Measurements from ENCODE around the gene NISCH. TPM values are rescaled to one million over a fixed set of nuclear protein-coding genes. Genes with fewer than 3 reads are reported as not detected.

NISCH gene
- total and polyA plus RNA-seq, 2 experiments from 2014 or later, result 18.4 to 76.4 TPM

- TF ChIP-seq, protein P1, sequence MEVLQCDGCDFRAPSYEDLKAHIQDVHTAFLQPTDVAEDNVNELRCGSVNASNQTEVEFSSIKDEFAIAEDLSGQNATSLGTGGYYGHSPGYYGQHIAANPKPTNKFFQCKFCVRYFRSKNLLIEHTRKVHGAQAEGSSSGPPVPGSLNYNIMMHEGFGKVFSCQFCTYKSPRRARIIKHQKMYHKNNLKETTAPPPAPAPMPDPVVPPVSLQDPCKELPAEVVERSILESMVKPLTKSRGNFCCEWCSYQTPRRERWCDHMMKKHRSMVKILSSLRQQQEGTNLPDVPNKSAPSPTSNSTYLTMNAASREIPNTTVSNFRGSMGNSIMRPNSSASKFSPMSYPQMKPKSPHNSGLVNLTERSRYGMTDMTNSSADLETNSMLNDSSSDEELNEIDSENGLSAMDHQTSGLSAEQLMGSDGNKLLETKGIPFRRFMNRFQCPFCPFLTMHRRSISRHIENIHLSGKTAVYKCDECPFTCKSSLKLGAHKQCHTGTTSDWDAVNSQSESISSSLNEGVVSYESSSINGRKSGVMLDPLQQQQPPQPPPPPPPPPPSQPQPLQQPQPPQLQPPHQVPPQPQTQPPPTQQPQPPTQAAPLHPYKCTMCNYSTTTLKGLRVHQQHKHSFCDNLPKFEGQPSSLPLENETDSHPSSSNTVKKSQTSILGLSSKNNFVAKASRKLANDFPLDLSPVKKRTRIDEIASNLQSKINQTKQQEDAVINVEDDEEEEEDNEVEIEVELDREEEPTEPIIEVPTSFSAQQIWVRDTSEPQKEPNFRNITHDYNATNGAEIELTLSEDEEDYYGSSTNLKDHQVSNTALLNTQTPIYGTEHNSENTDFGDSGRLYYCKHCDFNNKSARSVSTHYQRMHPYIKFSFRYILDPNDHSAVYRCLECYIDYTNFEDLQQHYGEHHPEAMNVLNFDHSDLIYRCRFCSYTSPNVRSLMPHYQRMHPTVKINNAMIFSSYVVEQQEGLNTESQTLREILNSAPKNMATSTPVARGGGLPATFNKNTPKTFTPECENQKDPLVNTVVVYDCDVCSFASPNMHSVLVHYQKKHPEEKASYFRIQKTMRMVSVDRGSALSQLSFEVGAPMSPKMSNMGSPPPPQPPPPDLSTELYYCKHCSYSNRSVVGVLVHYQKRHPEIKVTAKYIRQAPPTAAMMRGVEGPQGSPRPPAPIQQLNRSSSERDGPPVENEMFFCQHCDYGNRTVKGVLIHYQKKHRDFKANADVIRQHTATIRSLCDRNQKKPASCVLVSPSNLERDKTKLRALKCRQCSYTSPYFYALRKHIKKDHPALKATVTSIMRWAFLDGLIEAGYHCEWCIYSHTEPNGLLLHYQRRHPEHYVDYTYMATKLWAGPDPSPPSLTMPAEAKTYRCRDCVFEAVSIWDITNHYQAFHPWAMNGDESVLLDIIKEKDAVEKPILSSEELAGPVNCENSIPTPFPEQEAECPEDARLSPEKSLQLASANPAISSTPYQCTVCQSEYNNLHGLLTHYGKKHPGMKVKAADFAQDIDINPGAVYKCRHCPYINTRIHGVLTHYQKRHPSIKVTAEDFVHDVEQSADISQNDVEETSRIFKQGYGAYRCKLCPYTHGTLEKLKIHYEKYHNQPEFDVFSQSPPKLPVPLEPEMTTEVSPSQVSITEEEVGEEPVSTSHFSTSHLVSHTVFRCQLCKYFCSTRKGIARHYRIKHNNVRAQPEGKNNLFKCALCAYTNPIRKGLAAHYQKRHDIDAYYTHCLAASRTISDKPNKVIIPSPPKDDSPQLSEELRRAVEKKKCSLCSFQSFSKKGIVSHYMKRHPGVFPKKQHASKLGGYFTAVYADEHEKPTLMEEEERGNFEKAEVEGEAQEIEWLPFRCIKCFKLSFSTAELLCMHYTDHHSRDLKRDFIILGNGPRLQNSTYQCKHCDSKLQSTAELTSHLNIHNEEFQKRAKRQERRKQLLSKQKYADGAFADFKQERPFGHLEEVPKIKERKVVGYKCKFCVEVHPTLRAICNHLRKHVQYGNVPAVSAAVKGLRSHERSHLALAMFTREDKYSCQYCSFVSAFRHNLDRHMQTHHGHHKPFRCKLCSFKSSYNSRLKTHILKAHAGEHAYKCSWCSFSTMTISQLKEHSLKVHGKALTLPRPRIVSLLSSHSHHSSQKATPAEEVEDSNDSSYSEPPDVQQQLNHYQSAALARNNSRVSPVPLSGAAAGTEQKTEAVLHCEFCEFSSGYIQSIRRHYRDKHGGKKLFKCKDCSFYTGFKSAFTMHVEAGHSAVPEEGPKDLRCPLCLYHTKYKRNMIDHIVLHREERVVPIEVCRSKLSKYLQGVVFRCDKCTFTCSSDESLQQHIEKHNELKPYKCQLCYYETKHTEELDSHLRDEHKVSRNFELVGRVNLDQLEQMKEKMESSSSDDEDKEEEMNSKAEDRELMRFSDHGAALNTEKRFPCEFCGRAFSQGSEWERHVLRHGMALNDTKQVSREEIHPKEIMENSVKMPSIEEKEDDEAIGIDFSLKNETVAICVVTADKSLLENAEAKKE (CRISPR knock-in tag; IDR thresholded peaks at IDR 0.05), result peak; percentile 90
Observed at GRCh38 chr3:52444860-52445793, 10.3 kb upstream of the NISCH start, which contains the start of gene SEMA3G (continued).

- Mint-ChIP-seq H3K36me3 (ENCODE audit: low read depth) (no peaks in the 10 kb centered on the region; the same call in 2 of the 3 replicates), H3K4me1 (peaks cover 17% of the 10 kb centered on the region; the same call in 2 of the 3 replicates), H3K9me3 (no peaks in the 10 kb centered on the region; the same call in 2 of the 3 replicates), H3K27ac (no peak overlapping the region), H3K4me3 (no peak overlapping the region), H3K27me3 (ENCODE audit: insufficient read depth, low read depth, poor library complexity) (peaks cover 14% of the 10 kb centered on the region)
- Histone ChIP-seq H3K4me1 (ENCODE audit: insufficient read depth) (peaks cover 5% of the 10 kb centered on the region), H2AFZ (no peak overlapping the region), H3F3A (replicated peaks; ENCODE audit: low read depth) (no peaks in the 10 kb centered on the region), H3K79me2 (replicated peaks; ENCODE audit: insufficient read depth) (no peaks in the 10 kb centered on the region), H3K27ac (ENCODE audit: low read depth) (no peak overlapping the region), H3K9me2 (ENCODE audit: insufficient read depth) (peaks cover 8% of the 10 kb centered on the region; the same call in 1 of the 2 replicates), H3K36me3 (ENCODE audit: insufficient read depth) (no peaks in the 10 kb centered on the region), H4K20me1 (replicated peaks; ENCODE audit: insufficient read depth) (no peaks in the 10 kb centered on the region), H3K27me3 (ENCODE audit: insufficient read depth) (no peaks in the 10 kb centered on the region), H3K4me3 (no peak overlapping the region), H3K4me2 (no peak overlapping the region)
- DNase-seq (ENCODE audit: low spot score) (no peak), ATAC-seq (no peak)
- no peak for TF ChIP-seq EZH2phosphoT487 (IDR thresholded peaks at IDR 0.05; ENCODE audit: unreplicated experiment)
- TF ChIP-seq ZNF331 (CRISPR knock-in tag; IDR thresholded peaks at IDR 0.05; ENCODE audit: low read depth), result no peak
- no peak for TF ChIP-seq CTCF (conservative IDR thresholded peaks at IDR 0.05; ENCODE audit: low read depth in 2 of 2)
- no peak for TF ChIP-seq NANOG (IDR thresholded peaks at IDR 0.05; ENCODE audit: borderline replicate concordance)
- TF ChIP-seq, protein P1 (CRISPR knock-in tag; IDR thresholded peaks at IDR 0.05), result no peak
Observed at GRCh38 chr3:52446042-52446441, 9.4 kb upstream of the NISCH start.

All from GM23338 (cell line).